ENCODE measurements around the gene PTPRC. TPM values are rescaled to one million over a fixed set of nuclear protein-coding genes. Genes with fewer than 3 reads are reported as not detected.

PTPRC gene
- total and polyA plus RNA-seq, 7 donors, result 4.8 to 78.6 (median 12.5) TPM

DNA sequence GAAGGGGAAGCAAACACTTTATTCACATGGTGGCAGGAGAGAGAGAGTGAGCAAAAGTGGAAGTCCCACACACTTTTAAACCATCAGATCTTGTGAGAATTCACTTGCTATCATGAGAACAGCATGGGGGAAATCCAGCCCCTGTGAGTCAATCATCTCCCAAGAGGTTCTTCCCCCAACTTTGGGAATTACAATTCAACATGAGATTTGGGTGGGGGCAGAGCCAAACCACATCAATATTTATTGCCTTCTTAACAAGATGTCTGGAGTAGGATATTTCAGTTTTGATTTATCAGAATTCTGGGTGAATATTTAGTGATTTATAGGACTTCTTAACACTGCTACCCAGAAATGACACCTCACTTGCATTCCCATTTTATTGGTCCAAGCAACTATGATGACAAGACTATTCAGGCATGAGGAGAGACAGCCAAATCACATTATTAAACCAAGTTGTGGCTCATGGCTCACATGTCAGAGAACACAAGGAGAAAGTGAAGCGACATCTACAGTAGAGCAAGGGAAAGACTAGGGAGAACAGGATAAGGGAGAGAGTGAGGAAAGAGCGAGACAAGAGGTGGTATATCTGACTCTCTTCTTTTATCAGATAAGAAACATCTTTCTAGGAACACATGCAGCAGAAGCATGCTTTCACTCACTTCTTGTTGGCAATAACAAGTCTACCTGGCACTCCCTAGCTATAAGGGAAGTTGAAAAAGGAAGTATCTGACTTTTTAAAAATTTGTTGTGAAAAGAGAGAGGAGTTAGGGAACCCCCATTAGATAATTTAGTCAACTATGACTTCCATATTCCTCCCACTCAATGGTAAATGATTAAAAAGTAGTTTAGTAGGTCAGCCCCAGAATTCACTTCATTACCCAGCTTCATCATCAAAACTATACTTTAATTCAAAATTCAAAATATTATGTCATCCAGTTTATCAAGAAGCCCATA lies 36.6 kb upstream of the PTPRC start:
- no peak overlapping the region for H3K4me3 ChIP-seq
- TF ChIP-seq, protein P1, sequence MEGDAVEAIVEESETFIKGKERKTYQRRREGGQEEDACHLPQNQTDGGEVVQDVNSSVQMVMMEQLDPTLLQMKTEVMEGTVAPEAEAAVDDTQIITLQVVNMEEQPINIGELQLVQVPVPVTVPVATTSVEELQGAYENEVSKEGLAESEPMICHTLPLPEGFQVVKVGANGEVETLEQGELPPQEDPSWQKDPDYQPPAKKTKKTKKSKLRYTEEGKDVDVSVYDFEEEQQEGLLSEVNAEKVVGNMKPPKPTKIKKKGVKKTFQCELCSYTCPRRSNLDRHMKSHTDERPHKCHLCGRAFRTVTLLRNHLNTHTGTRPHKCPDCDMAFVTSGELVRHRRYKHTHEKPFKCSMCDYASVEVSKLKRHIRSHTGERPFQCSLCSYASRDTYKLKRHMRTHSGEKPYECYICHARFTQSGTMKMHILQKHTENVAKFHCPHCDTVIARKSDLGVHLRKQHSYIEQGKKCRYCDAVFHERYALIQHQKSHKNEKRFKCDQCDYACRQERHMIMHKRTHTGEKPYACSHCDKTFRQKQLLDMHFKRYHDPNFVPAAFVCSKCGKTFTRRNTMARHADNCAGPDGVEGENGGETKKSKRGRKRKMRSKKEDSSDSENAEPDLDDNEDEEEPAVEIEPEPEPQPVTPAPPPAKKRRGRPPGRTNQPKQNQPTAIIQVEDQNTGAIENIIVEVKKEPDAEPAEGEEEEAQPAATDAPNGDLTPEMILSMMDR (IDR thresholded peaks at IDR 0.05), result no peak
- H3K9me3 ChIP-seq, result no peaks in the 10 kb centered on the region
- WGBS, 2 donors, result 88 to 89% methylated on average over 2 of the region's 2 CpGs
- DNase-seq, result no peak
- H3K4me1 ChIP-seq, result no peaks in the 10 kb centered on the region
- H3K27me3 ChIP-seq, result no peaks in the 10 kb centered on the region
- H3K27ac ChIP-seq, result no peak overlapping the region
- H3K36me3 ChIP-seq, result no peaks in the 10 kb centered on the region
- intact Hi-C loops (cut with DNase I), result no loop called here

GRCh38 chr1:198604975-198605374 lies 33.9 kb upstream of the PTPRC start:
- H3K4me1 ChIP-seq, result no peaks in the 10 kb centered on the region
- intact Hi-C loops (cut with DNase I), result no loop called here
- no peaks in the 10 kb centered on the region for H3K36me3 ChIP-seq
- TF ChIP-seq, protein P1 (IDR thresholded peaks at IDR 0.05), result no peak
- TF ChIP-seq EP300 (IDR thresholded peaks at IDR 0.05) (no peak), POLR2AphosphoS5 (IDR thresholded peaks at IDR 0.05) (no peak), POLR2A (IDR thresholded peaks at IDR 0.05) (no peak)
- DNase-seq, result no peak
- no peak overlapping the region for H3K4me3 ChIP-seq
- no peaks in the 10 kb centered on the region for H3K27me3 ChIP-seq
- no peak overlapping the region for H3K27ac ChIP-seq
- H3K9me3 ChIP-seq, result no peaks in the 10 kb centered on the region
- 44 to 57% methylated on average over 1 of the region's 1 CpG for WGBS, 2 donors

DNA sequence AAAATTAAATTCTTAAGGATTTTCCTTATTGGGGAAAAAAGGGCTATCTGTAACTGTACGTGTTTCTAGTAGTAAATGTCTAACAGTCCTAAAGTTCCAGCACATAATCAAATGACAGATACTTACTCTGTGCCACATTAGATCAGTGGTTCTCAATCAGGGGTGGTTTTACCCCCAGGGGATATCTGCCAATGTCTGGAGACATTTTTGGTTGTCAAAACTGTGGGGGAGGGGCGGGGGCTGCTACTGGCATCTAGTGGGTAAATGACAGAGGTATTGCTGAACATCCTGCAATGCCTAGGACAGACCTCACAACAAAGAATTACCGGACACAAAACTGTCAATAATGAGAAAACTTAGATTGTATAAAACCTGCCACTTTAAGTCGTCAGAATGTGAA lies 33.4 kb upstream of the PTPRC start:
- 66 to 77% methylated on average over 4 of the region's 4 CpGs for WGBS, 2 donors
- Histone ChIP-seq H3K27ac (no peak overlapping the region), H3K4me1 (no peaks in the 10 kb centered on the region), H3K9me3 (no peaks in the 10 kb centered on the region), H3K27me3 (no peaks in the 10 kb centered on the region), H3K36me3 (no peaks in the 10 kb centered on the region), H3K4me3 (no peak overlapping the region)
- TF ChIP-seq, protein P1 (IDR thresholded peaks at IDR 0.05), result no peak
- no peak for TF ChIP-seq POLR2AphosphoS5 (IDR thresholded peaks at IDR 0.05)
- TF ChIP-seq EP300 (IDR thresholded peaks at IDR 0.05), result no peak
- TF ChIP-seq POLR2A (IDR thresholded peaks at IDR 0.05), result no peak
- intact Hi-C loops (cut with DNase I), result no loop called here
- DNase-seq, result no peak

DNA sequence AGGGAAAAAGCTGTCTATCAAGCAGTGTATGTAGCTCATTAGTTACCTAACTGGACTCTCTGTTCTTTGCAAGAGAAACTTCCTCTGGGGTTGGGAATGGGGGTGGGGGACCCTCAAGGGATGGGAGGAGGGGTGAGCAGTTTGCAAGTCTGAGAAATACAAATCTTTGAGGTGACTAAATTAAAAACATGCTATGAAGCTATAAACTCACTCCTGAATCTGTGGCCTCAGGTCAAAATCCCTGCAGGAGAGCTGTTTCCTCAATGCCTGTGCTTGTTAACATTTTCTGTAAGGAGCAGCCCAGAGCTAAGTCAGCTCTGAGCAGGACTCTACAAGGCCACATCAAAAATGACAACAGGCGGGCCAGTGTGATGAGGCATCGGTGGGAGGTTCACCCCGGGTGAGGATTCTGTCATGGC lies 32.8 kb upstream of the PTPRC start:
- TF ChIP-seq POLR2AphosphoS5 (IDR thresholded peaks at IDR 0.05), result no peak
- TF ChIP-seq, protein P1 (IDR thresholded peaks at IDR 0.05), result no peak
- TF ChIP-seq EP300 (IDR thresholded peaks at IDR 0.05), result no peak
- TF ChIP-seq POLR2A (IDR thresholded peaks at IDR 0.05), result no peak
- Histone ChIP-seq H3K4me1 (no peaks in the 10 kb centered on the region), H3K27me3 (no peaks in the 10 kb centered on the region), H3K4me3 (no peak overlapping the region), H3K27ac (no peak overlapping the region), H3K9me3 (no peaks in the 10 kb centered on the region), H3K36me3 (no peaks in the 10 kb centered on the region)
- no peak for DNase-seq
- 91 to 92% methylated on average over 3 of the region's 3 CpGs for WGBS, 2 donors
- intact Hi-C loops (cut with DNase I), result no loop called here
